ENCODE results near the gene SCPEP1.
"Not testable (repeated sequence)": the region's sequence is repeated elsewhere in the genome, so short reads cannot be mapped to it uniquely, and the experiment has no call there.

SCPEP1 gene

DNA sequence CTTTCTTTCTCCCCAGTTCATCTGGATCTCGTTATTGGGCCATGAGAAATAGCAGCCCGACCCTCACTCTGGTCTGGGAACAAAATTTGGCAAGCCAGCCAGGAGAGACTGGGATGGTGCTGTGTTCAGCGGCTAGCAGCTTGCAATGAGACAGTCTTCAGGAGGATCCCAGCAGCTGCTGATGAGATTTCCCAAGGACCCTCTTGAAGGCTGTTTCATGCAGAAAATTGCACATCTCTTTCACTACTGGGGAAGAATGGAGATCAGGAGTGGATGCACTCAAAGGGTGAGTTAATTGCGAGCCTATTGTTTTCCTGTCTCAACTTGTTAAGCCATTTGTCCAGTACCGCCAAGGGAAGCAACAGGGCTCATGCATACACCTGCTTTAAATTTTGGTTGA is 11.6 kb upstream of the SCPEP1 start:
- DNase-seq, result no peak

DNA sequence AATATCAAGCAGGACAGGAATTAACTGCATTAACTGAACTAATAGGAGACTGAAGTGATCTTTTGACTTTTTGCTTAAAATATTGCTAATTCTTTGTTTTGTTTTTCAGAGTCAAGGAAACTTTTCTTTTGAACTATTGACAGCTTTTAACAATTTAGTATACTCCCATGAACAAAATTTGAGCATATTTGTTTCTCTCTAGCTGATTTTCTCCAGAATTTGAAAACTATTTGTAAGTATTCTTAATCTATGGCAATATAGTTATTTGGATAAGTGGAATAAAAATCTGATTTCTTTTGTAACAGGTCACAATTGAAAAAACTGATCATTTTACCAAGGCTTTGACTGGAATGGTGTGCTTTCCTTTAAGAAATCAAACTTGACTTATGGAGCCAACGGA is 7.0 kb upstream of the SCPEP1 start:
- DNase-seq, result no peak

DNA sequence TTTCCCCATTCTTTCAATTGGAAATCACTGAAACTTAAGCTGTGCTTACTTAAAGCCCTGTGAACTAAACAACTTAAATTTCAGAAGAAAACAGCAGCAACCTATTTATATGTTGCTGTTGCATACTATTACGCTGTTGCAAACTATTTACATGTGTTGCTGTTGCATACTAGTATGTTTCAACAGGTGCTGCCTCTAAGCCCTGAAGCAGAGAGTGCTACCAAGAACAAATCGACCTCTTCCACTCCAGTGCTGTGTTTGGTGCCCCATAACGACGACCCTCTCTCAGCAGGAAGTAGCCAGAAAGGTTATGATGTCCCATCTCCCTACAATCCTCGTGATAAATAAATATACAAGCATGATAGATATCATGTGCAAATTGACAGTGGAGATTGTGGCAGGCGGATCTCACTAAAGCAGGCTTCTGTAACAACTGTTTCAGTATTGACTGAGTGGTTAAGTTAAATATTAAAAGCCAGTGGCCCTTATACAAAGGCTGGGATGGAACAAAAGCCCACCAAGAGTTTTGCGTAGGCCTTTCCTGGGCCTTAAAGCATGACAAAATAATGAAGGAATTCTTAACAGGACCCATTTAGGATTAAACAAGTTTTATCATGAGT is 5.7 kb upstream of the SCPEP1 start:
- DNase-seq, result no peak

DNA sequence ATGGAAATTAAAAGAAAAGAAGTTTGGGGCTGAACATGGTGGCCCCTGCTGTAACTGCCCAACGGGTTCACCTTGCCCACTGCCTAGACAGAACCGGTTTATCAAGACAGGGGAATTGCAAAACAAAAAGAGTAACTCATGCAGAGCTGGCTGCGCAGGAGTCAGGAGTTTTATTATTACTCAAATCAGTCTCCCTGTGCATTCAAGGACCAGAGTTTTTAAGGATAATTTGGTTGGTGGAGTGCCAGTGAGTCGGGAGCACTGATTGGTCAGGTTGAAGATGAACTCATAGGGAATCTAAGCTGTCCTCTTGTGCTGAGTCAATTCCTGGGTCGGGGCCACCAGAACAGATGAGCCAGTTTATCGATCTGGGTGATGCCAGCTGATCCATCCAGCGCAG is 4.4 kb upstream of the SCPEP1 start:
- DNase-seq, result no peak

- DNase-seq, result no peak
Measured at GRCh38 chr17:56974055-56974454, 3.9 kb upstream of the SCPEP1 start.

- no peak for DNase-seq
Measured at GRCh38 chr17:56975656-56976055, 2.3 kb upstream of the SCPEP1 start.

DNA sequence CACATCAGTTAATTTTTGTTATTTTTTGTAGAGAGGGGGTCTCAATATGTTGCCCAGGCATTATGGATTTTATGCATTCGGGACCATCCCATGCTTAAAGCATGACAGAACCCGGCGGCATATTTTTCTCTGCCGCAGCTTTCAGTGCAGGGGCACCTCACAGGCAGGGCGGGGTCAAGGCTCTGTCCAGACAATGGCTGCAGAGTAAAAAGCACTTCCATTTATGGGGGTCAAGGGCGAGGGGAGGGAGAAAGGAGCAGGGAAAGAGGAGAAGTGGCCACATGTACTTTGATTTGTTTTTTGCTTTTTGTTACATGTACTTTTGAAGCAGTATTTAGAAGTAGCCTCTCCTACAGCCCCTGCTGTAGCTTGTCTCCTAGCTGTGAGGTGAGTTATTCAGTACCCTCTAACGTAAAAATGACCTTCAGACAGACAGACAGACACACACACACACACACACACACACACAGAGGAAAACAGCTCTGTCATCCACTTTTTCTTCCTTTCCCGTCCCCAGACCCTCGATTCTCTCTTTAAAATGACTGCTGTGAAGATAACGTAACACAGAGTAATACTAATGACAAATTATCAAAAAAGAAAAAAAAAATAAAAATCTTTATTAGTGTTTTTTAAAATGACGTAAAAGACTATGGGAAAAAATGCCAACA is 856 bp upstream of the SCPEP1 start:
- no peak for DNase-seq

DNA sequence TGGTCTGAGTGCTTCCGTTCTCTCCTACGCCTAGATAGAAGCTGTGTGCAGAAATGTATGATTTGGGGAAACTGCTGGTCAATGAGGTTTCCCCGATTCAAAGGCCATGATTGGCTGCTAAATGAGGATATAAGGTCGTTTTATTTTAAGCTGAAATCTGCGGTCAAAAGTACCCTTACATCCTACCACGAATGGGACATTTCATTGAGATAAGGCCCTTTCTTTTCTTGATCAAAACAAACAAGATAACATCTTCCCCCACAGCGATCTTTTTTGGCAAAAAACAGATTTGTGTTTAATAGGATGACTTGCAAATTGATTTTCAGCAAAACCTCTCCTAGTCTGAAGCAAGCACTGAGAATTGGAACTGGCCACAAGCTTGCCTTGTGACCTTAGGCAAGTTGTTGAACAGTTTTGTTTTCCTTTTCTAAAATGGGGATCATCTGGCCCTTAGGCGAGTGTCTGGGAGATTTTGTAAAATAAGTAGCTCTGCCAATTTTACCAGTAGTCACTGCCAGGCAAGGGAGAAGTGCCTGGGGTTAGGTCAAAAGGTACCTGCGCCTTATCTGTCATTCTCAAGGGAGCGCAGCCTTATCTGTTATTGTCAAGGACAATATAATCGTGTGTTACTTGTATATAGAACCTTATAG is 635 bp downstream of the SCPEP1 start:
- peak; percentile 21 for DNase-seq

DNA sequence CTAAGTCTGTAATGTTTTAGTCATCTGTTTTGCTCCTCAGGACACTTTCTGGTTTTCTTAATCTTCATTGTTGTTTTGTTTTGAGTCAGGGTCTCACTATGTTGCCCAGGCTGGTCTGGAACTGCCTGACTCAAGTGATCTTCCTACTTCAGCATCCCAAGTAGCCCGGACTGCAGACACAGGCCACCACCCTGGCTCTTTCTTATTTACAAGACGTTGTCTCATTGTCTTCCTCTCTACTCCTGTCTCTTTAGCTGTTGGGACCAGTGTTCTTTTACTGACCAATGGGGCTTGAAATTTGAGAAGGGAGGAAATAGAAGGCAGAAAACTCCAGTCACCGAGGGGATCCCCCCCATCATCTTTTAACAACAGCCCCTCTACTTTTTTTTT is 1.2 kb downstream of the SCPEP1 start:
- peak; percentile 30 for DNase-seq

DNA sequence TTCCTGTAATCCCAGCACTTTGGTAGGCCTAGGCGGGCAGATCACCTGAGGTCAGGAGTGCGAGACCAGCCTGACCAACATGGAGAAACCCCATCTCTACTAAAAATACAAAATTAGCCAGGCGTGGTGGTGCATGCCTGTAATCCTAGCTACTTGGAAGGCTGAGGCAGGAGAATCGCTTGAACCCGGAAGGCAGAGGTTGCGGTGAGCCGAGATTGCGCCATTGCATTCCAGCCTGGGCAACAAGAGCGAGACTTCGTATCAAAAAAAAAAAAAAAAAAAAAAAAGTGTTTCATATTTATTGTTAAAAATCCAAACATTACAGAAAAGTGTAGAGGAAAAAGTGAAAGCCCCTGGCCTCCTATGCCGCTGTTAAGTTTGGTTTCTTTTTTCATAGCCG is 2.6 kb downstream of the SCPEP1 start:
- DNase-seq, result not testable (repeated sequence)

DNA sequence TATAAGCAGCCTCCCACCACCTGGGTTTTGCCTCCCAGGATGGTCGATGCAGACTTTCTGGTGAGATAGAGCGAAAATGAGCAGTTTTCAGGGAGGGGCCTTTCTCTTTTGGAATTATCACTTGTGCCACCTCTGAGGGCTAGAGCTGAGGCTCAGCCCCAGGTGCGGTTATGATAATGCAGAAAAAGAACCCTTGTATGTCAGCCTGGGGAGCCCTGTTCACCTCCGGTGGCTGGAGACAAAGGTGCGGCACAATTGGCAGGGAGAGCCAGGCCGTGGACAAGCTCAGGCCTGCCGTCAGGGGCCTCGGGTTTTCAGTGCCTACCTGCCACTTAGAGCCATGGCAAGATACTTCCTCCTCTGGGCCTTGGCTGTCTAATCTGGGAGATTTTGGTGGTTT is 4.4 kb downstream of the SCPEP1 start:
- no peak for DNase-seq

DNA sequence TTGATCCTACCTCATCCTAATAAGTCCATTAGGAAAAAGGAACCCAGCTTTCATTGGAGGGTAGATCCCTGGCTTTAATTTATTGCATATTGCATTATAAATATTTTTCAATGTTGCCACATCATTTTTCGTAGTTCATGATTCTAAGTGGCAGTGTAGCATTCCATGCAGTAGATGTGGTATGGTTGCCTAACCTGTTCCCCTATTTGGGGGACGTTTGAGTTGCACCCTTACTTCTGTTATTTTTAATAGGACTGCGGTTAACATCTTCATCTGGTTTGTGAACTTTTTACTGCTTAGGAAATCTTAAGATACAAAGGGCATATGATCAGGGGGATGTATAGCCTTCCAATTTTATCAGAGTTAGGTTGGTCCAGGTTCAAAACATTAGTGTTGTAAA is 5.4 kb downstream of the SCPEP1 start:
- DNase-seq, result no peak

DNA sequence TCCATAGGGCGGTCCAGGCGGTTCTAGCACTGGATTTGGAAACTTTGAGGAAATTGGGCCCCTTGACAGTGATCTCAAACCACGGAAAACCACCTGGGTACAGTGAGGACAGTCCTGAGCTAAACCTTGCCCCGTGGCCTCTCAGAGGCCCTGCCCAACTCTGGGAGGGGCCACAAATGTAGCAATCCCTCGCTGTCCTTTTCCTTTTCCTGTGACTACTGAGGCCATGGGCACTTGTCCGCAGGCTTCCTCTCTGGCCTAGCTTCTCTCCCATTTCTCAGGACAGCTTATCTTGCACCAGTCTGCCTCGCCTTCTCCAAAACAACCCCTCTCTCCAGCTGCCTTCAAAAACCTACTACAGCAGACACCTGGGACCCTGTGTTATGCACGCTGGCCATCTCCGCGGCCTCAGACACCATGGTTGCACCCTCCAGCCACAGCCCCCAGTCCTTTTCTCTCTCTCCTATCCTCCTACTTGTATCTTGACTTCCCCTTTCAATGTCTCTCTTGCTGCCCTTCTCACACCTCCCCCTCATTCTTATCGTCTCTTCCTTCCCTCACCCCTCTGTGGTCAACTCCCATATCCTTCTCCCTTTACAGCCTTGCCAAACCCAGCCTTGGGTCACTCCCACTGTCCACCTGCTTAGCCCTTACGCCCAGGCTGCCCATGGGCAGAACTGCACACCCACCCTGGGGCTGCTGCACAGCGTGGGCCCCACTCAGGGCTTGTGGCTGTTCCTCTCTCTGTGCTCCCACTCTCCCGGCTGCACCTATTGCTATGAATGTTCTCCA is 7.6 kb downstream of the SCPEP1 start:
- DNase-seq, result no peak

DNA sequence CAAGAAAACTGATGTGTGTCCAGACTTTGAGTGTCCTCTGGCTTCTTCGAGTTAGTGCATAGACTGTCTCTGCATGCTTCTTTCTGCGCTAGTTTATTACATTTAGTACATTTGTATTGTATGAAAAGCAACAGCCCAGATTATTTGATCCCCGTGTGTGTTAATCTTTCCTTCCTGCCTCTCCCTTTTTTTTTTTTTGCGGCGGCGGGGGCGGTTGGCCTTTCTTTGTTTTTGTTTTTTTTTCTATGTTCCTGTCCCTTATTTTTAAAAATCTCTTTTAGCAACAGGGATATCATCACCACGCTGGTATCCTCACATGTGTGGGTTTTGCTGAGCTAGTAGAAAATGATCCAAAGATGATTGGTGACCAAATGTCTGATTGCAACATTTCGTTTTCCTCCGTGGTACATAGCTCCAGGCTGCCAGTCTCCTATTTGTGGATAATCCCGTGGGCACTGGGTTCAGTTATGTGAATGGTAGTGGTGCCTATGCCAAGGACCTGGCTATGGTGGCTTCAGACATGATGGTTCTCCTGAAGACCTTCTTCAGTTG is 9.4 kb downstream of the SCPEP1 start:
- no peak for DNase-seq

DNA sequence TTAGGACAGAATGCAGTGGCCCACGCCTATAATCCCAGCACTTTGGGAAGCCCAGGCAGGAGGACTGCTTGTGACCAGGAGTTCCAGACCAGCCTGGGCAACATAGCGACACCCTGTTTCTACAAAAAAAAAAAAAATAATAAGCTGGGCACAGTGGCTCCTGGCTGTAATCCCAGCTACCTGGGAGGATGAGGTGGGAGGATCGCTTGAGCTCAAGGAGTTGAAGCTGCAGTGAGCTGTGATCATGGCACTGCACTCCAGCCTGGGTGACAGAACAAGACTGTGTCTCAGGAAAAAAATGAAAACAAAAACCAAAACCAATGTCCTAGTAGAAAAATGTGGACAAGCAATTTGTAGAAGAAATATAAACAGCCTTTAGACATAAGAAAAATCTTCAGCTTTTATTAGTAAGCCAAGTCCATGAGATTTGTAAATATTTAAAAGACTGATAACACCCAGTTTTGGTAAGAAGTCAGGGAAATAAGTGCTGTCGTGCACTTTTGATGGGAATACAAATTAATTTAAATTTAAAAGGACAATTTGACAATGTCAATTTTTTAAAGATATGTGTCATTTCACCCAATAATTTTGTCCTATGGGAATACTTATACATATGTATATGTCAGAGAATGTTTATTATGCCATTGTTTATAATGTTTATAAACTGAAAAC is 11.1 kb downstream of the SCPEP1 start:
- DNase-seq, result no peak

GRCh38 chr17:56992364-56992763 is 14.4 kb downstream of the SCPEP1 start:
- no peak for DNase-seq

GRCh38 chr17:56994009-56994792 is 16.3 kb downstream of the SCPEP1 start:
- DNase-seq, result no peak

DNA sequence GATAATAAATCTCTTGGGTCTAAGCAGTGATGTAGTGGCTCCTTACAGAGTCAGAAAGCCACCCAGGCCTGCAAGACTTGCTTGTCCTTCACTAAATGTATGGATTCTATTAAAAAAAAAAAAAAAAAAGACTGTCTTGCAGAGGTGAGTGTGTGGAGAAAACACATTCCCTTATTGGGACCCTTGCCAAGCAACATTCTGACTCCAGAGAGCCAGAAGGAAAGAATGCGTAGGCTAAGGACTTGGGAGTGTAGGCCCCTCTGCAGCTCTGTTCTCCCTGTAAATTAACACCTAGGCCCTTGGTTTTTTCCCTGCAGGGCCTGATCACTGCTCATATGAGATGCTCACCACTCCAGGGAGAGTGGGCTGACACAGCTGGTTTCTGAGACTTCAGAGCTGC is 17.8 kb downstream of the SCPEP1 start:
- no peak for DNase-seq

DNA sequence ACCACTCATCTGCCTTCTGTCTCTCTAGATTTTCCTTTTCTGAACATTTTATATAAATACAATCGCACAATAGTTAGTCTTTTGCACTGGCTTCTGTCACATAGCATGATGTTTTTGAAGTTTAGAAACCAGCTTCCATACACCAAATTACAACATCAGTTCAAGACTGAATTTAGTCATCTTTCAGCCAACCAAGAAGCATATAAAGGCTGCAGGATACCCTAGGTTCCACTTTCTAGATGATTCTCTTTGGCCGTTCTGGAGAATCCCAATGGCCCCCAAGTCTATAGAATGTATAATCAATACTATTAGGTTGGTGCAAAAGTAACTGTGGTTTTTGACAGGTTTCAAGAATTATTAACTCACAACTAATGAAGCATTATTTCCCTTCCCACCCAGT is 19.4 kb downstream of the SCPEP1 start:
- no peak for DNase-seq

DNA sequence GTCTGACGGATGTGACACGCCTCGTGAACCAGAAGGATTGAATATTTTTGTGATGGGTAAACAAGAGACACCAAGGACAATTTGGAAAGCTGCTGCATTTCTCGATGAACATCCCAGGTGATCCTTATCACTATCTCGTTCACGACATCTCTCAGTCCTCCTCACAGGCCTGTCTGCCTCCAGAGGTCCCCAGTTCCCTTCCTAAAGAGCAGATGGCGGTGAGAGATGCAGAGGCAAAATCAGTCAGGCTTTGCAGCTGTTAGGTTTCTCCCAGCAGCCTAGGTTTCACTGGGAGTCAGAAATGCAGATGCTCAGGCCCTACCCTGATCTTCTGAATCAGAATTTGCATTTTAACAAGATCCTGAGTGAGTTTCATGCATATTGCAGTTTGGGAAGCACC is 23.6 kb downstream of the SCPEP1 start:
- no peak for DNase-seq

- DNase-seq, result no peak
Measured at GRCh38 chr17:57002904-57003303, 25.0 kb downstream of the SCPEP1 start.

DNA sequence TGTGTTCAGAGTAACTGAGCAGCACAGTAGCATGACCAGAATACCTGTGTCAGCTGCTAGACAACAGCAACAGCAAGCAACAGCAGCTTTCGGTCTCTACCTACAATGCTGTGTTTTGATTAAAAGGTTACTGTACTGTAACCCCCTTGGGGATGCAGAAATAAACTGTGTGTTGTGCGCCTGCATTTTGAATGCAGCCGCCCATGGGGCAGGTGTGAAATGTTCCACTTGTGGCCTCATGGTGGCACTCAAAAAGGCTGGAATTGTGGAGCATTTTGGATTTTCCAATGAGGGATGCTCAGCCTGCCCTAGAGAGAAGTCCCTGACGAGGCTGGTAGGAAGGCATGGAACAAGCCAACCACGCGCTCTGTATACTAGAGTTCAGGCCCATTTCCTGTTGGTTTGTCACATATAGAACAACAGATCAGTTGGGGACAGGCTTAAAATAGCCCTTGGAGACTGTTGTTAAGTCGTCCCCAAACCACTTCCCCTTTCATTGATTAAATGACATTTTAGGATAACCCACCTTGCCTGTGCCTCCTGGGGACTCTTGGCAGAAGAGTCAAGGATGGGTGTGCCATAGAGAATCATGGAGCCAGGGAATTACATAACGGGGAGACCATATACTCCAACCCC is 27.1 kb downstream of the SCPEP1 start:
- DNase-seq, result no peak

Measured in activated CD4-positive, alpha-beta T cell treated with anti-CD3 and anti-CD28 coated beads, Interleukin-2, amount 50 U/mL, for 16 hours (primary cell).